H9 (cell line): Measurements from ENCODE around the gene SPTBN1. TPM values are rescaled to one million over a fixed set of nuclear protein-coding genes. Genes with fewer than 3 reads are reported as not detected.

Source experiments
- DNase-seq: peaks from one replicate; pipeline ENCODE4 v3.0.0-alpha.2; 2017
- H2AFZ ChIP-seq: one replicate; pipeline ENCODE4 v1.6.1; 2013; ENCODE audit warnings: mild to moderate bottlenecking, low read length, control low read depth, moderate library complexity
- H2AK5ac ChIP-seq: 2 replicates; pipeline ENCODE4 v1.6.1; 2013; ENCODE audit warnings: low read length, control low read depth, mixed read lengths; ENCODE audit not compliant: insufficient read length
- H2BK120ac ChIP-seq: one replicate; pipeline ENCODE4 v1.6.1; 2013; ENCODE audit warnings: low read depth, mild to moderate bottlenecking, low read length, control low read depth, inconsistent platforms; ENCODE audit not compliant: poor library complexity, severe bottlenecking
- H2BK12ac ChIP-seq: 2 replicates; pipeline ENCODE4 v1.6.1; 2013; ENCODE audit warnings: low read length, control low read depth, mixed read lengths, low read depth; ENCODE audit not compliant: insufficient read length
- H2BK15ac ChIP-seq: 2 replicates; pipeline ENCODE4 v1.6.1; 2013; ENCODE audit warnings: low read depth, low read length, control low read depth
- H2BK20ac ChIP-seq: one replicate; pipeline ENCODE4 v1.6.1; 2013; ENCODE audit warnings: low read depth, mild to moderate bottlenecking, low read length, control low read depth, inconsistent platforms; ENCODE audit not compliant: poor library complexity, severe bottlenecking
- H2BK5ac ChIP-seq: 2 replicates; pipeline ENCODE4 v1.6.1; 2013; ENCODE audit warnings: low read length, control low read depth, mixed read lengths; ENCODE audit not compliant: insufficient read length
- H3K14ac ChIP-seq: 2 replicates; pipeline ENCODE4 v1.6.1; 2013; ENCODE audit warnings: low read length, control low read depth; ENCODE audit not compliant: insufficient read depth
- H3K18ac ChIP-seq: 2 replicates; pipeline ENCODE4 v1.6.1; 2013; ENCODE audit warnings: low read depth, mild to moderate bottlenecking, mixed read lengths, low read length, control low read depth; ENCODE audit not compliant: insufficient read length
- H3K23ac ChIP-seq: 2 replicates; pipeline ENCODE4 v1.6.1; 2013; ENCODE audit warnings: low read length, control low read depth, mixed read lengths, low read depth; ENCODE audit not compliant: insufficient read length
- H3K23me2 ChIP-seq: 2 replicates; pipeline ENCODE4 v1.6.1; 2013; ENCODE audit warnings: low read depth, mild to moderate bottlenecking, mixed read lengths, low read length, control low read depth; ENCODE audit not compliant: insufficient read length, poor library complexity, severe bottlenecking
- H3K27ac ChIP-seq: 2 replicates; pipeline ENCODE4 v1.5.1; 2013; ENCODE audit warnings: low read length, control low read depth, mixed read lengths, low read depth; ENCODE audit not compliant: insufficient read length
- H3K27me3 ChIP-seq: 2 replicates; pipeline ENCODE4 v1.6.1; 2013; ENCODE audit warnings: low read length, control low read depth, inconsistent platforms; ENCODE audit not compliant: insufficient read depth
- H3K4ac ChIP-seq: 2 replicates; pipeline ENCODE4 v1.6.1; 2013; ENCODE audit warnings: low read depth, mild to moderate bottlenecking, control low read depth, inconsistent platforms, low read length, moderate library complexity
- H3K4me1 ChIP-seq: 2 replicates; pipeline ENCODE4 v1.6.1; 2013; ENCODE audit warnings: low read length, control low read depth, inconsistent platforms; ENCODE audit not compliant: insufficient read depth
- H3K4me2 ChIP-seq: 2 replicates; pipeline ENCODE4 v1.6.1; 2013; ENCODE audit warnings: low read length, control low read depth, mixed read lengths; ENCODE audit not compliant: insufficient read length, insufficient read depth
- H3K56ac ChIP-seq: 2 replicates; pipeline ENCODE4 v1.6.1; 2013; ENCODE audit warnings: low read depth, mild to moderate bottlenecking, mixed read lengths, low read length, control low read depth; ENCODE audit not compliant: insufficient read length
- H3K79me1 ChIP-seq: 2 replicates; pipeline ENCODE4 v1.6.1; 2013; ENCODE audit warnings: low read depth, mild to moderate bottlenecking, moderate library complexity, low read length, control low read depth, inconsistent platforms; ENCODE audit not compliant: insufficient read depth, poor library complexity, severe bottlenecking
- H3K79me2 ChIP-seq: 2 replicates; pipeline ENCODE4 v1.6.1; 2013; ENCODE audit warnings: low read length, control low read depth, inconsistent platforms; ENCODE audit not compliant: insufficient read depth
- H3K9ac ChIP-seq: 2 replicates; pipeline ENCODE4 v1.6.1; 2013; ENCODE audit warnings: low read length, control low read depth, mixed read lengths; ENCODE audit not compliant: insufficient read length; ENCODE audit errors: extremely low read depth
- H3K9me3 ChIP-seq: one replicate; pipeline ENCODE4 v1.6.1; 2013; ENCODE audit warnings: low read depth, low read length, inconsistent platforms; ENCODE audit not compliant: control insufficient read depth
- H3T11ph ChIP-seq: one replicate; pipeline ENCODE4 v1.6.1; 2013; ENCODE audit warnings: mild to moderate bottlenecking, low read length, control low read depth, inconsistent platforms
- H4K20me1 ChIP-seq: one replicate; pipeline ENCODE4 v1.6.1; 2013; ENCODE audit not compliant: control insufficient read depth, insufficient read length, insufficient read depth
- H4K5ac ChIP-seq: 2 replicates; pipeline ENCODE4 v1.6.1; 2013; ENCODE audit warnings: low read depth, mild to moderate bottlenecking, mixed read lengths, low read length, control low read depth; ENCODE audit not compliant: insufficient read length
- H4K8ac ChIP-seq: replicated peaks from 2 replicates; pipeline ENCODE4 v1.6.1; 2013; ENCODE audit warnings: low read length, control low read depth, mixed read lengths, low read depth; ENCODE audit not compliant: insufficient read length
- H4K91ac ChIP-seq: 2 replicates; pipeline ENCODE4 v1.6.1; 2013; ENCODE audit warnings: low read depth, mild to moderate bottlenecking, moderate library complexity, mixed read lengths, low read length, control low read depth; ENCODE audit not compliant: insufficient read length
- H3K27ac Mint-ChIP-seq, 3 experiments: 2 replicates in 2 of 3; 3 replicates in 1 of 3; pipeline ENCODE4 v1.8.0; 2020 to 2021; ENCODE audit warnings: mixed read lengths in 3 of 3, mild to moderate bottlenecking in 1 of 3, moderate library complexity in 1 of 3
- H3K27me3 Mint-ChIP-seq: 2 replicates; pipeline ENCODE4 v1.8.0; 2021; ENCODE audit warnings: low read depth, mild to moderate bottlenecking, moderate library complexity, mixed read lengths
- H3K36me3 Mint-ChIP-seq, 3 experiments: 2 replicates in 2 of 3; 3 replicates in 1 of 3; pipeline ENCODE4 v1.8.0; 2020 to 2021; ENCODE audit warnings: low read depth in 3 of 3, mixed read lengths in 3 of 3; ENCODE audit not compliant: insufficient read depth in 1 of 3
- H3K4me1 Mint-ChIP-seq, 2 experiments: 2 replicates each; pipeline ENCODE4 v1.8.0; 2020; ENCODE audit warnings: mixed read lengths in 2 of 2
- H3K4me3 Mint-ChIP-seq, 2 experiments: 2 replicates in 1 of 2; 3 replicates in 1 of 2; pipeline ENCODE4 v1.8.0; 2020 to 2021; ENCODE audit warnings: mild to moderate bottlenecking in 2 of 2, mixed read lengths in 2 of 2, moderate library complexity in 1 of 2
- H3K9me3 Mint-ChIP-seq, 2 experiments: 2 replicates in 1 of 2; 3 replicates in 1 of 2; pipeline ENCODE4 v1.8.0; 2020; ENCODE audit warnings: mild to moderate bottlenecking in 2 of 2, mixed read lengths in 2 of 2, moderate library complexity in 1 of 2
- WGBS: extraction: QIAGEN DNeasy Blood & Tissue Kit; methylation state at CpG from one replicate; pipeline ENCODE4 v1.1.7; 2013; ENCODE audit warnings: missing lambda C conversion rate, low lambda C conversion rate, mixed read lengths; ENCODE audit not compliant: insufficient read length; ENCODE audit errors: extremely low coverage; 5-methylcytosine and 5-hydroxymethylcytosine counted together
- total RNA-seq: library from RNA; stranded (reverse); gene quantifications from 2 replicates; pipeline ENCODE4 v1.2.1, GENCODE V29; 2021
- TF ChIP-seq, protein P1 (sequence below): fragments of 200-600 bp; sonication (generic); conservative IDR thresholded peaks from 3 replicates; pipeline ENCODE4 v1.8.0; 2021; ENCODE audit warnings: antibody characterized with exemption, mild to moderate bottlenecking

The SPTBN1 gene
- total RNA-seq, 1 experiment from 2014 or later = 164 TPM

DNA sequence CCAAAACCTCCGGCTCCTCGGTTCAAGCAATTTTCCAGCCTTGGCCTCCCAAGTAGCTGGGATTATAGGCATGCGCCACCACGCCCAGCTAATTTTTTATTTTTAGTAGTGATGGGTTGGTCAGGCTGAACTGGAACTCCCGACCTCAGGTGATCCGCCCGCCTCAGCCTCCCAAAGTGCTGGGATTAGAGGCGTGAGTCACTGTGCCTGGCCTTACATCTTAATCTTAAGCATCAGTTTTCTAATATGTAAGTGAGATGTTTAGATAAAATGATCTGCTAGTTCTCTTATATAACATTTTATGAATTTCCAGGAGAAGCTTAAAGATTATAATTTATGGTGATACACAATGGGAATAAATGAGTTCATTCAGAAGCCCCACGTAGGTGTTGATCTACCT is 69.2 kb downstream of the SPTBN1 start:
- no peaks in the 10 kb centered on the region for H3K27me3 Mint-ChIP-seq
- H3K4me3 Mint-ChIP-seq = no peak overlapping the region
- Histone ChIP-seq H3K18ac (no peak overlapping the region), H3K9me3 (no peaks in the 10 kb centered on the region), H2BK15ac (no peak overlapping the region), H3K9ac (no peak overlapping the region), H3K79me1 (no peaks in the 10 kb centered on the region), H3K27me3 (no peaks in the 10 kb centered on the region), H4K91ac (no peak overlapping the region), H2BK5ac (no peak overlapping the region), H2BK120ac (no peak overlapping the region), H3K23ac (no peak overlapping the region), H2AFZ (no peak overlapping the region), H3K56ac (no peak overlapping the region), H3K4me2 (no peak overlapping the region), H2BK12ac (no peak overlapping the region), H3K27ac (no peak overlapping the region), H4K20me1 (no peaks in the 10 kb centered on the region), H3K14ac (no peak overlapping the region), H3K4ac (no peak overlapping the region), H3T11ph (no peak overlapping the region), H4K8ac (no peak overlapping the region), H2AK5ac (no peak overlapping the region), H3K79me2 (no peaks in the 10 kb centered on the region; the same call in 1 of the 2 replicates), H3K23me2 (no peaks in the 10 kb centered on the region), H4K5ac (no peak overlapping the region), H3K4me1 (peaks cover 2% of the 10 kb centered on the region; the same call in 1 of the 2 replicates), H2BK20ac (no peak overlapping the region)
- TF ChIP-seq, protein P1, sequence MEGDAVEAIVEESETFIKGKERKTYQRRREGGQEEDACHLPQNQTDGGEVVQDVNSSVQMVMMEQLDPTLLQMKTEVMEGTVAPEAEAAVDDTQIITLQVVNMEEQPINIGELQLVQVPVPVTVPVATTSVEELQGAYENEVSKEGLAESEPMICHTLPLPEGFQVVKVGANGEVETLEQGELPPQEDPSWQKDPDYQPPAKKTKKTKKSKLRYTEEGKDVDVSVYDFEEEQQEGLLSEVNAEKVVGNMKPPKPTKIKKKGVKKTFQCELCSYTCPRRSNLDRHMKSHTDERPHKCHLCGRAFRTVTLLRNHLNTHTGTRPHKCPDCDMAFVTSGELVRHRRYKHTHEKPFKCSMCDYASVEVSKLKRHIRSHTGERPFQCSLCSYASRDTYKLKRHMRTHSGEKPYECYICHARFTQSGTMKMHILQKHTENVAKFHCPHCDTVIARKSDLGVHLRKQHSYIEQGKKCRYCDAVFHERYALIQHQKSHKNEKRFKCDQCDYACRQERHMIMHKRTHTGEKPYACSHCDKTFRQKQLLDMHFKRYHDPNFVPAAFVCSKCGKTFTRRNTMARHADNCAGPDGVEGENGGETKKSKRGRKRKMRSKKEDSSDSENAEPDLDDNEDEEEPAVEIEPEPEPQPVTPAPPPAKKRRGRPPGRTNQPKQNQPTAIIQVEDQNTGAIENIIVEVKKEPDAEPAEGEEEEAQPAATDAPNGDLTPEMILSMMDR = no peak
- H3K27ac Mint-ChIP-seq = no peak overlapping the region
- no peak for DNase-seq
- no peaks in the 10 kb centered on the region; a peak in 1 of 5 replicates for H3K9me3 Mint-ChIP-seq
- H3K36me3 Mint-ChIP-seq = peaks cover 13 to 15% (median 13%) of the 10 kb centered on the region in 3 experiments; a peak in 6 of 7 replicates
- peaks cover 12 to 20% of the 10 kb centered on the region in 2 experiments for H3K4me1 Mint-ChIP-seq
- no CpG with 5 or more reads among the region's 9 CpGs for WGBS
